GM21619 (cell line): ENCODE measurements around the gene HOGA1.
A peak's percentile ranks its signal among the peaks of the same experiment; 100 is the strongest.
"Not testable (repeated sequence)": the region's sequence is repeated elsewhere in the genome, so short reads cannot be mapped to it uniquely, and the experiment has no call there.

Experiments
- ATAC-seq: cut with Tn5 transposase; IDR thresholded peaks from one replicate; pipeline ENCODE4 v1.9.1; 2021; ENCODE audit not compliant: unreplicated experiment

HOGA1 gene

DNA sequence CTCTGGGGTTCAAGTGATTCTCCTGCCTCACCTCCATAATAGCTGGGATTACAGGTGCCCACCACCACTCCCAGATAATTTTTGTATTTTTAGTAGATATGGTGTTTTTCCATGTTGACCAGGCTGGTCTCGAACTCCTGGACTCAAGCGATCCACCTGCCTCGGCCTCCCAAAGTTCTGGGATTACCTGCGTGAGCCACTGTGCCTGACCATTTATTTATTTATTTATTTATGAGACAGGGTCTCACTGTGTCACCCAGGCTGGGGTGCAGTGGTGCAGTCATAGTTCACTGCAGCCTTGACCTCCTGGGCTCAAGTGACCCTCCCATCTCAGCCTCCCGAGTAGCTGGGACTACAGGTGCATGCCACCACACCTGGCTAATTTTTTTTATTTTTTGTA, 29.9 kb upstream of the HOGA1 start:
- not testable (repeated sequence) for ATAC-seq

DNA sequence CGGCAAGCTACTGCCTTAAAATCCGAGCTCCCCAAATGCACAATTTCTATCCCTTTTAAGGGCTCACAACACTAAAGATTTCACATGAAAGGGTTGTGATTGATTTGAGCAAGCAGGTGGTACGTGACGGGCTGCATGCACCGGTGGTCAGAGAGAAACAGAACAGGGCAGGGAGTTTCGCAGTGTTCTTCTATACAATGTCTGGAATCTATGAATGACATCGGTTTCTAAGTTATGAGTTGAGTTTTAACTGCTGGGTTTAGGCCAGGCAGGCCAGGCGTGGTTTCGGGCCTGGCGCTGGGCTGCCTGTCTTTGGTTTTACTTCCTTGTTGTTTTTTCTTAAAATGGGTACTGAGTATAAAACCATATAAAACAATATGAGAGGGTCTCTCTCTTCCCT, 28.6 kb upstream of the HOGA1 start:
- not testable (repeated sequence) for ATAC-seq

DNA sequence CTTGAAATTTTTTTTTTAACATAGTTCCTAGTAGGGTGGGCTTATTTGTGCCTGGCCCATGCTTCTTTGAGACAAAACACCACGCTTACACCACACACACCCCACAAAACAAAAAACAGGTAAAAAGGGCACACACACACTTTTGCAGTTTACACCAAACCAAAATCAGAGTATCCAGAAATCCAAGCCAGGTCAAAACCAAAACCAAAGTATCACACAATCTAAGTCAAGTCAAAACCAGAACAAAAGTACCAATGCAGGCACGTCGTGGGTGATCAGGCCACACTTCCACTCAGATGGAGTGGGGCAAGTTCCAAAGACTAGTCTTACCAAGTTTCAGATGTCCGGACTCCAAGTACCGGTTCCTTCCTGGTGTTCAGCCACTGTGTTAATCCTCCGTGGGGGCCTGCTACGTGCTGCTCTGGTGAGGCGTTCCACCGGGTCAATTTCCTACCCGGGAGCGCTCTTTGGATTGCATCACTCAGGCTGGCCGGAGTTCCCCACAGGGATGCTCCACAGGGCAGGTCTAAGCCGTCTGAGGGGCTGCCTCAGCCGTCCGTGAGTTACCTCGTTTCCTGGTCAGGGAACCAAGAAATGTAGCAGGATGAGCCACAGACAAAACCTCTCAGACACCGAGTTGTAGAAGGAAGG, 23.3 kb upstream of the HOGA1 start:
- ATAC-seq, result not testable (repeated sequence)

DNA sequence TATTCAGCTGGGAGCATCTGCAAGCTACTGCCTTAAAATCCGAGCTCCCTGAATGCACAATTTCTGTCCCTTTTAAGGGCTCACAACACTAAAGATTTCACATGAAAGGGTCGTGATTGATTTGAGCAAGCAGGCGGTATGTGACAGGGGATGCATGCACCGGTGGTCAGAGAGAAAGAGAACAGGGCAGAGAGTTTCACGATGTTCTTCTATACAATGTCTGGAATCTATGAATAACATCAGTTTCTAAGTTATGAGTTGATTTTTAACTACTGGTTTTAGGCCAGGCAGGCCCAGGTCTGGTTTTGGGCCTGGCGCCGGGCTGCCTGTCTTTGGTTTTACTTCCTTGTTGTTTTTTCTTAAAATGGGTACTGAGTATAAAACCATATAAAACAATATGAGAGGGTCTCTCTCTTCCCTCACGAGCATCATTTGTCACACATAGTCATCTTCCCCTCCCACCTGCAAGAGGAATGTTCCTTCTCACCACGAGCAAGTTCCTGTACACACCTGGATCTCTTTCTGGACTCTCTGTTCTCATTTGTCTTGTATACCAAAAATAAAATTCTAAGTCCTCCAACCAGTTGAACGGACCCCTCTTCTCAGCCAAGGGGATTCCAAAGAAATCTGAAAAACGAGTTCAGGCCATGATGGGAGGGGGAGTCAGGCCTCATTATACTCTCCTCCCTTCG, 22.7 kb upstream of the HOGA1 start:
- ATAC-seq, result not testable (repeated sequence)

DNA sequence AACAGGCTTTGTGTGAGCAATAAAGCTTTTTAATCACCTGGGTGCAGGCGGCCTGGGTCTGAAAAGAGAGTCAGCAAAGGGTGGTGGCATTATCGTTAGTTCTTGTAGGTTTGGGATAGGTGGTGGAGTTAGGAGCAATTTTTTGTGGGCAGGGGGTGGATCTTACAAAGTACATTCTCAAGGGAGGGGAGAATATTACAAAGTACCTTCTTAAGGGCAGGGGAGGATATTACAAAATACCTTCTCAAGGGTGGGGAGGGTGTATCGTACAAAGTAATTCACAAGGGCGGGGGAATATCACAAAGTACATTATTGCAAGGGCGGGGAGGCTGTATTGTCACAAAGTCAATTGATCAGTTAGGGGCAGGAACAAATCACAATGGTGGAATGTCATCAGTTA, 21.9 kb upstream of the HOGA1 start:
- ATAC-seq, result not testable (repeated sequence)

DNA sequence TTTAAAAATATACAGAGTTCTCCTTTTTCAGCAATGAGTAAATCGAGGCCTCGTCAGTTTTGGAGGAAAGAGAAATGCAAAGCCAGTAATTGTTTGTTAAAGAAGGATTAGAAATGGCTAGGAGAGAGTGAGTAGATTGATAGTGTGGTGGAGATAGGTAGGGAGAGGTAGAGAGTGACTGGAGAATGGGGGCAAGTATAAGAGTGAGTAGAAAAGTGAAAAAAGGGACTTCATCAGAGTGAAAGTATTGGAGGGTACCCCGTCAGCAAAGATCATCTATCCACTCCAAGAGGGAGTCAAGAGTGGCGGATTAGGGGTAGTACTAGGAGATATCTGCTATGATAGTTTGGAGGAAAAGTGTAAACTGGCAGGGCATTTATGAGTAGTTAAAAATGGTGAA, 20.9 kb upstream of the HOGA1 start:
- no peak for ATAC-seq

DNA sequence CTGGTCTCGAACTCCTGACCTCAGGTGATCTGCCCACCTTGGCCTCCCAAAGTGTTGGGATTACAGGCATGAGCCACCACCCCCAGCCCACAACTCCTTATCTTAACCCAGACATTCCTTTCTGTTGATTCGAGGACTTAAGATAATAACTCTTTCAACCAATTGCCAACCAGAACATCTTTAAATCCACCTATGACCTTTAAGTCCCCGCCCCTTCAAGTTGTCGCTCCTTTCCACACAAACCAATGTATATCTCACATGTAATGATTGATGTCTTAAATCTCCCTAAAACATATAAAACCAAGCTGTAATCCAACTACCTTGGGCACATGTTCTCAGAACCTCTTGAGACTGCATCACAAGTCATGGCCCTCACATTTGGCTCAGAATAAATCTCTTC, 19.4 kb upstream of the HOGA1 start:
- ATAC-seq, result no peak

DNA sequence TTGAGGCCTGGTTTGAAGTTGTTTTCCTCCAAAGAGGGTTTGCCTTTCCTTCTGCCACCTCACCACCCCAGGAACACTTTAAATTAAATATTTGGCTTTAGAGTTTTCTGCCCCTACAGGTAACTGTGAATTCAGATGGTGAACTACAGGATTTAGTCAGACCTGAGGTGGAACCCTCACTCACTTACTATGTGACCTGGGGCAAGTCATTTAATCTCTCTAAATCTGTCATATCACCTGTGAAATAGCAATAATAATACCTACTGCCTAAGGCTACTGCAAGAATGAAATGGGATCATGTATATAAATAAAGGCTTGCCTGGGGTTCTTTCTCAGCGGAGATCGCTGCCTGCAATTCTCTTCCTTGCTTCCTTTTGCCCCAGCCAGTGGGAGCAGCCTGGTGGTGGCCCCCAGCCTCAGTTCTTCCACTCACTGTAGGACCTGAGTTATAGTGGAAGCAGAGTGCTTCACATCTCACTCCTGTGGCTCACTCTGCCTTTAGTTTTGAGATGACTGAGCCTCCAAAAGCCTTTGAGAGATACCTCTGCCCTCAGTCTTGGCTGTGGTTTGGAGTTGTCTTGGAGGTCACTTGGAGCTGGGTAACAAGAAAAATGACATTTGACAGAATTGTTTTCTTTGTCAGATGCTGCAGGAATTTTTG, 17.7 kb upstream of the HOGA1 start:
- no peak for ATAC-seq

DNA sequence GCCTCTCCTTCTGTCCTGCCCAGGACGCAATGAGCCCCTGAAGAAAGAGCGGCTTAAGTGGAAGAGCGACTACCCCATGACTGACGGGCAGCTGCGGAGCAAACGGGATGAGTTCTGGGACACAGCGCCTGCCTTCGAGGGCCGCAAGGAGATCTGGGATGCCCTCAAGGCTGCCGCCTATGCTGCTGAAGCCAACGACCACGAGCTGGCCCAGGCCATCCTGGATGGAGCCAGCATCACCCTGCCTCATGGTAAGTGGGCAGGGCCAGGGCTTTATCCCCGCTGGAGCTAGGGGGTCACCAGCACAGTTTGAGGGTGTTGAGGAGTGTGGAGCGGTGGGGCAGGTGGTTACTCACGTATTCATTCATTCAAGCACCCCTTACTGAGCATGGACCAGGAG, 16.3 kb upstream of the HOGA1 start:
- no peak for ATAC-seq

DNA sequence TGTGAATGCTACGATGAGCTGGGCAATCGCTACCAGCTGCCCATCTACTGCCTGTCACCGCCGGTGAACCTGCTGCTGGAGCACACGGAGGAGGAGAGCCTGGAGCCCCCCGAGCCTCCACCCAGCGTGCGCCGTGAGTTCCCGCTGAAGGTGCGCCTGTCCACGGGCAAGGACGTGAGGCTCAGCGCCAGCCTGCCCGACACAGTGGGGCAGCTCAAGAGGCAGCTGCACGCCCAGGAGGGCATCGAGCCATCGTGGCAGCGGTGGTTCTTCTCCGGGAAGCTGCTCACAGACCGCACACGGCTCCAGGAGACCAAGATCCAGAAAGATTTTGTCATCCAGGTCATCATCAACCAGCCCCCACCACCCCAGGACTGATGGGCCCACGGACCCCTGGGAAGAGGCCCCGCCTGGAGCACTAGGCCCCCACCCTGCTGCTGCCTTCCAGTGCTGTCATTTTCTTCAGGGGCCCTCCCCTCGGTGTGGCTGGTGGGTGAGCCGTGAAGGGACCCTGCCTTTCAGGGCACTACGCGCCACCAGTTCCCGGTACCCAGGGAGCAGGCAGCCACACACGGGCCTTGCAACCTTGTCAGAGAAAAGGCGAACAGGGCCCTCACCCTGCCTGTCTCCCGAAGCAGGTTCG, 13.9 kb upstream of the HOGA1 start:
- ATAC-seq, result no peak

DNA sequence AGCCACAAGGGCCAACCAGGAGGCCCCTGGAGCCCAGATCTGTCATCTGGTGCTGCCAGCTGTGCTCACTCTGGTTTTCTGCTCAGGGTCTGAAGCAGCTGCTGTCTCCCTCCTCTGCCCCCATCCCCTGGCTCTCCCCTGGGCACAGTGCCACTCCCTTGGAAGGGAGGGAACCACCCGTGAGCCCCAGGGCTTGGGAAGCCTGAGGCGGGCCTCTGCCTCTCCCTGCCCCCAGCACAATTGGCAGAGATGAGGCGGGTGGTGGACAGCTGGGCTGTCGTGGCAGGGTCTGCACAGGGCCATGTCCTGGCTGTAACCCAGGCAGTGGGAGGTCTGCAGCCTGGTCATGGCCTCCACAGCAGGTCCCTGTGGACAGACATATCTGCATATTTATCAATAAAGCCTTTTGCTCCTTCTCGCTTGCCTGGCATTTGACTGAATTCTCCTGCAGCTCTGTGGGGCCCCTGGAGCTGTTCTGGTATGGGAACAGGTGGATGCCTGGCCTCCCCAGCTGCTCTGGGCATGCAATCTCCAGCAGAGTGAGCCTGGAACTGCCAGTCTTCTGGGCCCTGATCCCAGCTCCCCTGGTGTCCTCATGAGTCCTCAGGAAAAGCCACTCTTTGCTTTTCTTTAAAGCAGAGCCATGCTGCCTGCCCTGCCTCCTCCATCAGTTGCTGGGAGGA, 13.3 kb upstream of the HOGA1 start:
- ATAC-seq, result no peak

DNA sequence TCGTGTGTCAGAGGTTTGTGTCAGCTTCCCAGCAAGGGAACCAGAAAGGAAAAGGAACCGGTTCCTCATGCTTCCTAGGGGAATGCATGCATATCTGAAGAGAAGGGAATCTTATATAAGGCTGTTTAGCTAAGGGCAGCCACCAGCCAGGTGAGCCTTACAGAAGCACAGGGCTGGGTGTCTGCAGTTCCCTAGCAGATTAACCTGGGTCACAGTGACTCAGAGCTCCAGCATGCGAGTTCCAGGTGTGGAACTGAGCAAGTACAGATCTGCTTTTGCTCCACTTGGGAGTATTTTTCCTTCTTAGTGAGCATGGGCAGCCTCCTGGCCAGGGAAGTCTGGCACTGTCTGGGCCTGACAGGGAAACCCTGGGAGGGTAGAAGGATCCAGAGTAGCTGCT, 12.6 kb upstream of the HOGA1 start:
- no peak for ATAC-seq

DNA sequence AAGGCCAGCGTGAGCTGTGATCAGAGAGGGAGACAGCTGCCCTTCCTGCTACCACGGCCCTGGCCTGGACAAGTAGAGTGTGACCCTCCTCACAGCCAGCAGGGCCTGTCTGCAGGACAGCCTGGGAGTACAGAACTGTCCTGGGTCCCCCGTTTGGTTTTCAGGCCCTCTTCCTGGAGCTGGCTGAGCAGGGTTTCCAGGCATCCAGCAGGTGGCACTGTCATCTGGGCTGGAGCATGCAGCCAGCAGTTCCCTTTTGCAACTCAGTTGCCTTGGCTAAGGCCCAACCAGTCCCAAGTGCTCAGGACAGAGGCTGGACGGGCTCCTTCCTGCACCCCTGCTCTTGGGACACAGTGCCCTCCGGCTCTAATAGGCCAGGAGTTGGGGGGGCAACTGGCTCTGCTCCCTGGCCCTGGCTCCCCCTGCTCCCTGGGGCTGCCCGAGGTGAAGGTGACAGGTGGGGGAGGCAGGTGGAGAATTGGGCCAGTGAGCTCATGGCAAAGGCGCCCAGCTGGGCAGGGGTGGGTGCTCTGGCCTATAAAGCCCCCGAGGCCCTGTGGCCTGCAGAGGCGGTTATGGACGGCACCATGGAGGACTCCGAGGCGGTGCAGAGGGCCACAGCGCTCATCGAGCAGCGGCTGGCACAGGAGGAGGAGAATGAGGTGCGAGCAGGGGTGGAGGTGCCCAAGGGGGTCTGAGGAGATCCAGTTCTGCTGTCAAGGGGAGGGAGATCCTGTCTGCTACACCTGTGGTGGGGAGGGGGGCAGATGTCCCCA, 11.8 kb upstream of the HOGA1 start, which contains the start of gene ANKRD2:
ANKRD2 (plus strand) TSS at position 566 of the 776 bp plus-strand sequence; CDS start at position 576, 10 bp downstream.
- ATAC-seq, result peak; percentile 67

DNA sequence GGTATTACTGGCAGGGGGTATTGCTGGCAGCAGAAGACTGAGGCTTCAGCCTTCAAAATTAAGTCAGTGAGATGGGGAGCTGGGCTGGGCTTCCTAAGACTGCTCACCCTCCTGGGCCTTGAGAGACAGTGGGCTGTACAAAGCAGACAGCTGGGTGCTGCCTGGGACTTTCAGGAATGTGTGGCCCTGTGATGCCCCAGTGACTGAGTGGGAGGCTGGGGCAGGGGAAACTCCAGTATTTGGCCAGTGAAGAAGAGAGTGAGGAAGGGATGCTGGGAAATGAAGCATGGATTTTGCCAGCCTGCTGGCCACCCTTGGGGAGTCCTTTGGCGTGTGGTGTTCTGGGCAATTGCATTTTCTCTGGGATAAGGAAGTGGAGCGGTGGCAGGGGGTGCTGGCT, 11.2 kb upstream of the HOGA1 start:
- ATAC-seq, result no peak

DNA sequence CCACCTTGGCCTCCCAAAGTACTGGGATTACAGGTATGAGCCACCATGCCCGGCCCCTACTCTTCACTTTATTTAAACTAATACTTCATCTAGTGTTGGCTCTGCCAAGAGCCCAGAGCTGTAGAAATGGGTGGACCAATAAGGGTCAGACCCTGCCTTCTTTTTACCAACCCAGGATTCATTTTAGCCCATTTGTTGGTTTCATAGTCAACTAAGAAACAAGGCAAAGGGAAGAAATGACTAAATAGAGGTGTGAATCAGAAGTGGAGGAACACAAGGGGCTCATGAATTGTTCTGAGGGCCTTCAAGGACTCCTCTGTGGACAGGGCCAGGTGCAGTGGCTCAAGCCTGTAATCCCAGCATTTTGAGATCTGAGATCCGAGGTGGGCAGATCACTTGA, 10.5 kb upstream of the HOGA1 start:
- ATAC-seq, result no peak

DNA sequence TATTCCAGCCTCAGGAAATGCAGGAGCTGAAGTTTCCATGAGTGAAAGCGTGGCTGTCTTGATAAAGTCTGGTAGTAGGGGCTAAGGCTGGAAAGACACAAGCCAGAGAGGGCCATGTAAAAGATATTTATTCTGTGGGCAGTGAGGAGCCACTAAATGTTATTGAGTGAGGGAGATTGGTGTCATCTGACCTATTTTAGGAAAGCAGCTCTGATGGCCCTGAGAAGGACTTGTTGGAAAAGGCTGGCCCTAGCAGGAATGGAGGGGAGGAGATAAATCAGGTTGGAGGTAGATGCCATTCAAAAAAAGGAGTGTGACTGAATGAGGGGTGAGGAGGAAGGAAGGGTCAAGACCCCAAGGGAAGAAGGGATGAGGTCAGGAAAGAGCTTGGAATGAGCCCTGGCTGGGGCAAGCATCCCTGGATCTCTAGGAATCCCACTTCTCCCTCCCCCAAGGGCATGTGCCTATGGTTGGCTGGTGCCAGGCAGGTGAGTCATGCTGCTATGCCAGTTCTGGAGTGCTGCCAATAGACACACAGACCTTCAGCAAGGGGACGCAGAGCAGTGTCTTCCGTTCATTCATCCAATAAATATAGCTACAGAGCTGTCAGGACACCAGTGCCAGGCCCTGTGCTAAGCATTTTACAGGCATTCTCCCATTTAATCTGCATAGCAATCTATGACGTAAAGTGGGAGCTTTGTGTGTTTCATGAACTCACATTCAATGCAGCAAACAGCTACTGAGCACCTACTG, 9.6 kb upstream of the HOGA1 start:
- no peak for ATAC-seq

DNA sequence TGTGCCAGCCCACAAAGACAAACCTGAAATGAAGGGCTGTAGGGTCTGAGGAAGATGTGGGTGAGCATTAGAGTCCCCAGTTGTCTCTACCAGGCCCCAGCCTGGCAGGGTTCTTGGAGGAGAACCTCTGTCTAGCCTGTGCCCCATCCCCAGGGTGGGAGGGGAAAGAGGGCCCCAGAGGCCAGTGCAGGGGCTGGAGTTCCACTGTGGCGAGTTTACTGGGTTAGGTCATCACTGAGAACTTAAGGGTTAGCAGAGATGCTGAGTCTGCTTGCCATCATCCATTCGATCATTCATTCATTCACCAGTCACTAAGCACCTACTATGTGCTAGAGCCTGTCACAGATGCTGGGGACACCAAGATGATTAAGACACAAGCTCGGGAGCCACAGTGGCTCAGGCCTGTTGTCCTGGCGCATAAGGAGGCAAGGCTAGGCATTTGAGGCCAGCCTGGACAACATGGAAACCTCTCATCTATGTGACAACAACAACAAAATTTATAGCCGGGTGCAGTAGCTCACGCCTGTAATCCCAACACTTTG, 9.0 kb upstream of the HOGA1 start:
- ATAC-seq, result no peak

DNA sequence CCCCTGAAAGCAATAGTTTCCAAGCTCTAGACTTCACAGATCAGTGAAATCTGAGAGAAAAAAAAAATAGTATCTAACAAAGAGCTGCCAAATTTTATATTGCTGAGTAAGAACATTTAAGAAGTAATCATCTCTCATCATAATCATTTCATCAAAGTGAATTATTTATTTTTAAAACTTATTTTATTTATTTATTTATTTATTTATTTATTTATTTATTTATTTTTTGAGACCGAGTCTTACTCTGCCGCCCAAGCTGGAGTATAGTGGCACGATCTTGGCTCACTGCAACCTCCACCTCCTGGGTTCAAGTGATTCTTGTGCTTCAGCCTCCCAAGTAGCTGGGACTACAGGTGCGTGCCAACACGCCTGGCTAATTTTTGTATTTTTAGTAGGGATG, 7.7 kb upstream of the HOGA1 start:
- ATAC-seq, result not testable (repeated sequence)

DNA sequence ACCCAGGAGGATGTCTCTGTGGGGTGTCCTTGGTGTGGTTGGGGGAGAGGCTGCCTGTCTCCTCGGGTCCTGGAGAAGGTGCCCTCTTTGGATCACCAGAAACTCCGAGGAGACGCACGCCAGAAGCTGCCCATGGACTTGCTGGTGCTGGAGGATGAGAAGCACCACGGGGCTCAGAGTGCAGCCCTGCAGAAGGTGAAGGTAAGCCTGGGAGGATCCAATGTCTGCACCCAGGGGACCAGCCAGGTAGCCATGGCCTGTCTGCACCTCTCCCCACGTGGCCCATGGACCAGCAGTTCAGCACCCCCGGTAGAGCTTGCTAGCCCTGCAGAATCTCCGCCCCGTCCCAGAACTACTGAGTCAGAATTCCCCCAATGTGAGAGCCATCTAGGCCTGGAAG, 6.5 kb upstream of the HOGA1 start:
- no peak for ATAC-seq
